Measurements from ENCODE around the gene RHOH. TPM values are rescaled to one million over a fixed set of nuclear protein-coding genes. Genes with fewer than 3 reads are reported as not detected.

Gene RHOH
- total RNA-seq, 4 donors from 2014 or later, result 0.13 to 3.6 (median 2.7) TPM

GRCh38 chr4:40251366-40251765, 54.5 kb downstream of the RHOH start:
- Histone ChIP-seq H3K9me3 (no peaks in the 10 kb centered on the region), H3K27ac (replicated peaks in 1 of 4) (no peak overlapping the region), H3K27me3 (peaks cover 0 to 3% (median 0%) of the 10 kb centered on the region in 4 donors), H3K36me3 (no peaks in the 10 kb centered on the region), H3K4me3 (no peak overlapping the region), H3K4me1 (peaks cover 0 to 9% (median 5%) of the 10 kb centered on the region in 4 donors)
- TF ChIP-seq POLR2A (IDR thresholded peaks at IDR 0.05; ENCODE audit: low read depth) (no peak), EP300 (IDR thresholded peaks at IDR 0.05) (no peak), CTCF (IDR thresholded peaks at IDR 0.05) (no peak), POLR2AphosphoS5 (IDR thresholded peaks at IDR 0.05) (no peak)
- WGBS, result 81% methylated on average over 2 of the region's 2 CpGs
- no peak for DNase-seq (ENCODE audit: extremely low spot score)
- intact Hi-C loops (cut with DNase I), result no loop called here

- no peak for TF ChIP-seq EP300 (IDR thresholded peaks at IDR 0.05)
- no peak for TF ChIP-seq CTCF (IDR thresholded peaks at IDR 0.05)
- TF ChIP-seq POLR2A (IDR thresholded peaks at IDR 0.05; ENCODE audit: low read depth), result no peak
- TF ChIP-seq POLR2AphosphoS5 (IDR thresholded peaks at IDR 0.05), result no peak
- Histone ChIP-seq H3K4me1 (peaks cover 0 to 9% (median 5%) of the 10 kb centered on the region in 4 donors), H3K27me3 (no peaks in the 10 kb centered on the region), H3K36me3 (no peaks in the 10 kb centered on the region), H3K4me3 (no peak overlapping the region), H3K9me3 (no peaks in the 10 kb centered on the region), H3K27ac (replicated peaks in 1 of 4) (no peak overlapping the region)
- no peak for DNase-seq (ENCODE audit: extremely low spot score)
- intact Hi-C loops (cut with DNase I), result no loop called here
- 86% methylated on average over 4 of the region's 4 CpGs for WGBS
These were observed 57.1 kb downstream of the RHOH start for GRCh38 chr4:40253906-40254305.

GRCh38 chr4:40254608-40255392, 58.0 kb downstream of the RHOH start:
- DNase-seq (ENCODE audit: extremely low spot score), result no peak
- TF ChIP-seq POLR2A (IDR thresholded peaks at IDR 0.05; ENCODE audit: low read depth) (no peak), CTCF (IDR thresholded peaks at IDR 0.05) (no peak), EP300 (IDR thresholded peaks at IDR 0.05) (no peak), POLR2AphosphoS5 (IDR thresholded peaks at IDR 0.05) (no peak)
- Histone ChIP-seq H3K27me3 (no peaks in the 10 kb centered on the region), H3K27ac (replicated peaks in 1 of 4) (no peak overlapping the region), H3K36me3 (no peaks in the 10 kb centered on the region), H3K4me3 (no peak overlapping the region), H3K9me3 (no peaks in the 10 kb centered on the region), H3K4me1 (peaks cover 0 to 9% (median 5%) of the 10 kb centered on the region in 4 donors)
- intact Hi-C loops (cut with DNase I), result no loop called here
- WGBS, result 58% methylated on average over 9 of the region's 9 CpGs

GRCh38 chr4:40255393-40256281, 58.8 kb downstream of the RHOH start:
- no peak for DNase-seq (ENCODE audit: extremely low spot score)
- TF ChIP-seq POLR2AphosphoS5 (IDR thresholded peaks at IDR 0.05) (peak in 1 of 2 donors; percentile 31), POLR2A (IDR thresholded peaks at IDR 0.05; ENCODE audit: low read depth) (no peak)
- H3K4me3 ChIP-seq, result no peak overlapping the region
- H3K36me3 ChIP-seq, result no peaks in the 10 kb centered on the region
- H3K27me3 ChIP-seq, result no peaks in the 10 kb centered on the region
- no peaks in the 10 kb centered on the region for H3K9me3 ChIP-seq
- no peak overlapping the region for H3K27ac ChIP-seq (replicated peaks in 1 of 4)
- intact Hi-C loops (cut with DNase I), result no loop called here
- H3K4me1 ChIP-seq, result peaks cover 0 to 9% (median 5%) of the 10 kb centered on the region in 4 donors
- 71% methylated on average over 3 of the region's 3 CpGs for WGBS

- Histone ChIP-seq H3K27ac (replicated peaks in 1 of 4) (no peak overlapping the region), H3K36me3 (no peaks in the 10 kb centered on the region), H3K4me1 (peaks cover 0 to 9% (median 5%) of the 10 kb centered on the region in 4 donors), H3K4me3 (no peak overlapping the region), H3K9me3 (no peaks in the 10 kb centered on the region), H3K27me3 (no peaks in the 10 kb centered on the region)
- DNase-seq (ENCODE audit: extremely low spot score), result no peak
- no peak for TF ChIP-seq POLR2A (IDR thresholded peaks at IDR 0.05; ENCODE audit: low read depth)
- no peak for TF ChIP-seq POLR2AphosphoS5 (IDR thresholded peaks at IDR 0.05)
- no peak for TF ChIP-seq CTCF (IDR thresholded peaks at IDR 0.05)
- no peak for TF ChIP-seq EP300 (IDR thresholded peaks at IDR 0.05)
- WGBS, result 91% methylated on average over 5 of the region's 5 CpGs
- intact Hi-C loops (cut with DNase I), result no loop called here
These were observed 59.5 kb downstream of the RHOH start for GRCh38 chr4:40256329-40256728.

Measured in esophagus muscularis mucosa (tissue), 4 donors.